ENCODE data around the gene TTLL10. TPM values are rescaled to one million over a fixed set of nuclear protein-coding genes. Genes with fewer than 3 reads are reported as not detected.

Gene TTLL10
- total RNA-seq, 4 donors from 2014 or later = 0.23 TPM; not detected in 3

DNA sequence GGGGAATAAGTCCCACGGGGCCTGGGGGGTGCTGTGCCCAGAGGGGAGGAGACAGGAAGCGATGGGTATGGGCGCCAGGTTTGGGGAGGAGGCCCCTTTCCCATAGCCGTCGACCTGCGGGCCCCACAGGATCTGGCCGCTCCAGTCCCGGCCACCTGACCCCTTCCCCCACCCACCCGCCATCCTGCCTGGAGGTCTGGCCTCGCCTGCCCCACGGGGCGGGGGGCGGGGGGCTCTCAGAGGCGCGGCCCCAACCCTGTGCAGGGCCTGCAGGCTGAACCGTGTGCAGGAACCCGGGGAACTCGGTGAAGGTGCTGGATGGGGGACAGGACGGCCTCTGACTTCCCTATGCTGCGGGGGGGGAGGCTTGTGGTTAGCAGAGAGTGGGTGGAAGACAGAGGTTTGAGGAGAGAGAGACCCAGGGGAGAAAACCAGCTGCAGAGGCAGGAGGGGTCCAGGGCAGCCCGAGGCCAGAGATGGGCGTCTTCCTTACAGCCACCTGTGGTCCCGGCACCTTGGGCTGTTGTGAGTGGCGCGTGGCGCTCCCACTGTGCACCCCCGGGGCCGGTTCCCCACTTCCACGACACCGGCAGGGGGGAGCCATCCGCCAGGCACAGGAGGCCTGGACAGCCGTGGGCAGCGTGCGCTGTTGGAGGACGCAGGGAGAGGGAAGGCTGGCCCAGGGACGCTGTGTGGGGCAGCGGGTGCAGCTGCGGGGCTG is 35.2 kb downstream of the TTLL10 start:
- Histone ChIP-seq H3K9me3 (no peaks in the 10 kb centered on the region), H3K27me3 (peaks cover 51% of the 10 kb centered on the region), H3K36me3 (no peaks in the 10 kb centered on the region), H3K4me3 (no peak overlapping the region), H3K27ac (no peak overlapping the region), H3K4me1 (peaks cover 0 to 40% (median 6%) of the 10 kb centered on the region in 3 donors)
- no peak for ATAC-seq
- WGBS, 2 donors (ENCODE audit: low coverage in 1 of 2) = 33 to 83% methylated on average over 4 to 8 of the region's 38 CpGs
- TF ChIP-seq EP300 (IDR thresholded peaks at IDR 0.05) (no peak), POLR2A (IDR thresholded peaks at IDR 0.05) (no peak), POLR2AphosphoS5 (IDR thresholded peaks at IDR 0.05) (no peak)
- TF ChIP-seq, protein P1, sequence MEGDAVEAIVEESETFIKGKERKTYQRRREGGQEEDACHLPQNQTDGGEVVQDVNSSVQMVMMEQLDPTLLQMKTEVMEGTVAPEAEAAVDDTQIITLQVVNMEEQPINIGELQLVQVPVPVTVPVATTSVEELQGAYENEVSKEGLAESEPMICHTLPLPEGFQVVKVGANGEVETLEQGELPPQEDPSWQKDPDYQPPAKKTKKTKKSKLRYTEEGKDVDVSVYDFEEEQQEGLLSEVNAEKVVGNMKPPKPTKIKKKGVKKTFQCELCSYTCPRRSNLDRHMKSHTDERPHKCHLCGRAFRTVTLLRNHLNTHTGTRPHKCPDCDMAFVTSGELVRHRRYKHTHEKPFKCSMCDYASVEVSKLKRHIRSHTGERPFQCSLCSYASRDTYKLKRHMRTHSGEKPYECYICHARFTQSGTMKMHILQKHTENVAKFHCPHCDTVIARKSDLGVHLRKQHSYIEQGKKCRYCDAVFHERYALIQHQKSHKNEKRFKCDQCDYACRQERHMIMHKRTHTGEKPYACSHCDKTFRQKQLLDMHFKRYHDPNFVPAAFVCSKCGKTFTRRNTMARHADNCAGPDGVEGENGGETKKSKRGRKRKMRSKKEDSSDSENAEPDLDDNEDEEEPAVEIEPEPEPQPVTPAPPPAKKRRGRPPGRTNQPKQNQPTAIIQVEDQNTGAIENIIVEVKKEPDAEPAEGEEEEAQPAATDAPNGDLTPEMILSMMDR (IDR thresholded peaks at IDR 0.05) = no peak

DNA sequence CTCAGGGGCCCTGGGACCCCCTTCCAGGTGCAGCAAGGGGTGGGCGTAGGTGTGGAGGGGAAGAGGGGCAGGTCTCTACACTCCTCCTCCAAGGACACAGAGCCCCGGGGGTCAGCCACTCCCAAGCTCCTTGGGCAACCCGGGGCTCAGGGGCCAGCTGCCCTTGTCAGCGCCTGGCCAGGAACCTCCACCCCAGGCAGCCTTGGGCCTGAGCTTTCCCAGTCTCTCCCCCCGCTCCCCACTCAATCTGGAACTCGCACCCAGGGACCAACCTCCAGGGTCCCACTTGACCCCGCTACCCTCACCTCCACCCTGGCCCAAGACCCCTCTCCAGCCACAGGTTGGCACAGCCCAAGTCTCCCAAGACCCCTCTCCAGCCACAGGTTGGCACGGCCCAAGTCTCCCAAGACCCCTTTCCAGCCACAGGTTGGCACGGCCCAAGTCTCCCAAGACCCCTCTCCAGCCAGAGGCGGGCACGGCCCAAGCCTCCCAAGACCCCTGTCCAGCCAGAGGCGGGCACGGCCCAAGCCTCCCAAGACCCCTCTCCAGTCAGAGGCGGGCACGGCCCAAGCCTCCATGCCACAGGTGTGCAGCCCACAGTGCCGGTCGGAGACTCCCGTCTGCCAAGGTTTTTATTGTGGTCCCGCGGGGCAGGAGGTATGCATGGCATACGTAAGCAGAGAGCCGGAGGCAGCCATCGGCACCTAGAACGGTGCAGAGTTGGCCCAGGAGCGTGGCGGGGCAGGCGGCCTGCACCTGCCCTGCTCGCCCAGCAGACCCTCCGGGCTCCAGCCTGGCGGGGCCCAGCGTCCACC is 37.3 kb downstream of the TTLL10 start:
- Histone ChIP-seq H3K9me3 (no peaks in the 10 kb centered on the region), H3K27ac (no peak overlapping the region), H3K36me3 (peaks cover 0 to 9% of the 10 kb centered on the region in 2 donors), H3K4me1 (peaks cover 0 to 45% (median 6%) of the 10 kb centered on the region in 3 donors), H3K27me3 (peaks cover 30% of the 10 kb centered on the region), H3K4me3 (no peak overlapping the region)
- no peak for ATAC-seq
- WGBS, 2 donors (ENCODE audit: low coverage in 1 of 2) = 90% methylated on average over 2 of the region's 31 CpGs; no CpG with 5 or more reads in 1 of the 2 donors
- TF ChIP-seq, protein P1 (IDR thresholded peaks at IDR 0.05) = no peak
- no peak for TF ChIP-seq EP300 (IDR thresholded peaks at IDR 0.05)
- no peak for TF ChIP-seq POLR2AphosphoS5 (IDR thresholded peaks at IDR 0.05)
- no peak for TF ChIP-seq POLR2A (IDR thresholded peaks at IDR 0.05)

DNA sequence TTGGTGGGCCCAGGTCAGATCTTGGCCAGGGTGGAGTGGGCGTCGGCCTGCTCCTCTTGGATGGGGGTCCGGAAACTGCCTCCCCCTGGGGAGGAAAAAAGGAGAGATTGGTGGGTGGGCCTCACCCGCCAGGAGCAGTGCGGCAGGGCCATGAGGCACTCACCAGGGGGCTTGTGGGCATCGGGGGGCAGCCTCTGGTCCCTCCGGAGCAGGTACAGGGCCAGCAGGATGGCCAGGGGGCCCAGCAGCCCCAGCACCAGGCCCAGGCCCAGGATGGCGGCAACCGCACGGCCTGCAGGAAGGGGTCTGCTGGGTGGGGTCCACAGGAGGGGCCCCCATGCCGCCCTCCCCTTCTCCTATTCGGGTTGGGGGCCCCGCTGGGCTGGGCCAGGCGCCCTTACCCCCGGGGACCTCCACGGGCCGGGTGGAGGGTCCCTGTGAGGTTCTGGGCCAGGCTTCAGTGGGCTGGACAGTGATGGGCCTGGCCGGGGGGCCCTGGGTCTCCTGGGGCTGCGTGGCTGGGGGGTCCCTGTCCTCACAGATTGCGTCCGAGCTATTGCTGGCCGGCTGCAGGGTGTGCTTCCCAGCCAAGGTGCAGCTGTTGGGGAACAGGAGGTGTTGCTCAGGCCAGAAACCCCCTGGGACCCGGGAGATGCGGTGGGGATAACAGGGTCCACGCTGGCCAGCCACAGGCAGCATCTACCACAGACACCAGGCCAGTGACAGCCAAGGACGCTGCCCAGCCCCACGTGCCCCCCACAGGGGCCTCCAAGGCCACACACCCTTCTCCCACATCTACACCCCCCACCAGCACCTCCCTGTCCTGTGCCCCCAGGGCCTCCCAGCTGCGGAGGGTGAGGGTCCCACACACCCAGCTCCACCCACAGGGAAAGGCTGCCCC is 38.1 kb downstream of the TTLL10 start:
- peaks cover 0 to 18% of the 10 kb centered on the region in 2 donors for H3K36me3 ChIP-seq
- H3K4me3 ChIP-seq = peak overlapping the region in 1 of 2 donors; percentile 40
- WGBS, 2 donors (ENCODE audit: low coverage in 1 of 2) = no CpG with 5 or more reads among the region's 28 CpGs
- no peak for TF ChIP-seq EP300 (IDR thresholded peaks at IDR 0.05)
- ATAC-seq = no peak
- peak overlapping the region in 1 of 4 donors; percentile 38 for H3K27ac ChIP-seq
- no peaks in the 10 kb centered on the region for H3K9me3 ChIP-seq
- peaks cover 0 to 36% (median 0%) of the 10 kb centered on the region in 3 donors for H3K4me1 ChIP-seq
- peaks cover 22% of the 10 kb centered on the region for H3K27me3 ChIP-seq

DNA sequence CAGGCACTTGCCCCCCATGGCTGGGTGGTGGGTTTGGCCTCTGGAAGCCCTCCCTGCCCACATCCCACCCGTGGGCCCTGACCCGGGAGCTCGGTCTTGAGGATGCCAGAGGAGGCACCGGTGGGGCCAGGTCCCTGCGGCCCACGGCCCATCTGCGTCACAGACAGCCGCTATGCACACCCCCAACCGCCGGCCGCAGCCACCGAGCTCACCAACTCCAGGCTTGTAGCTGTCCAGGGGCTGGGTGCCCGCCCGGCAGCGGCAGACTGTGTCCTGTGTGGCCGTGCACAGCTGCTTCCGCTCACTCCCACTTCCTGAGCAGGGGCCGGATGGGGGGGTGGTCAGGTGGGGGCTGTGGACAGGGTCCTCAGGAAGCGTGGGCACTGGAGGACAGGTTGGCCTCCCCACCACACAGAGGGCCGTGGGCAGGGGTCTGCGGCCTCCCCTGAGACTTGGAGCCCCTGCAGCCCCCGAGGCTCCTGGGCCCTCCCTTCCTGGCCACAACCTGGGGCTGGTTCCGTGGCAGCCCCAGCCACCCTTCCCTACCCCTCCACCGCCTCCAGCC is 39.2 kb downstream of the TTLL10 start:
- peak overlapping the region in 1 of 2 donors; percentile 40 for H3K4me3 ChIP-seq
- H3K4me1 ChIP-seq = peaks cover 0 to 32% (median 0%) of the 10 kb centered on the region in 3 donors
- H3K36me3 ChIP-seq = peaks cover 0 to 28% of the 10 kb centered on the region in 2 donors
- 25% methylated on average over 3 of the region's 24 CpGs; no CpG with 5 or more reads in 1 of the 2 donors for WGBS, 2 donors (ENCODE audit: low coverage in 1 of 2)
- TF ChIP-seq, protein P1 (IDR thresholded peaks at IDR 0.05) = no peak
- TF ChIP-seq EP300 (IDR thresholded peaks at IDR 0.05) (no peak), POLR2AphosphoS5 (IDR thresholded peaks at IDR 0.05) (no peak), POLR2A (IDR thresholded peaks at IDR 0.05) (no peak)
- peaks cover 11% of the 10 kb centered on the region for H3K27me3 ChIP-seq
- H3K9me3 ChIP-seq = no peaks in the 10 kb centered on the region
- peak; percentile 26 for ATAC-seq
- peak overlapping the region in 1 of 4 donors; percentile 38 for H3K27ac ChIP-seq

Data from gastroesophageal sphincter (tissue), 4 donors.